K562 (cell line): ENCODE results near the gene KCNK4. TPM values are rescaled to one million over a fixed set of nuclear protein-coding genes. Genes with fewer than 3 reads are reported as not detected.

ENCODE experiments used
- BRD9 ChIP-seq: fragments of 450-650 bp; IDR thresholded peaks from 2 replicates; pipeline ENCODE4 v1.6.1; 2018; ENCODE audit warnings: low read depth; ENCODE audit not compliant: partially characterized antibody
- GATAD2B ChIP-seq: fragments of 450-650 bp; IDR thresholded peaks from 2 replicates; pipeline ENCODE4 v1.6.1; 2017; ENCODE audit warnings: mild to moderate bottlenecking, borderline replicate concordance
- HDAC1 ChIP-seq, 2 experiments: fragments of 450-650 bp; IDR thresholded peaks; 2 replicates each; pipeline ENCODE4 v1.6.1; 2016 to 2017; ENCODE audit warnings: inconsistent platforms in 1 of 2, mild to moderate bottlenecking in 1 of 2, moderate library complexity in 1 of 2
- KLF1 ChIP-seq: fragments of 450-650 bp; IDR thresholded peaks from 2 replicates; pipeline ENCODE4 v1.6.1; 2016; ENCODE audit warnings: missing genetic modification characterization, missing compliant biosample characterization
- MTA1 ChIP-seq: fragments of 450-650 bp; IDR thresholded peaks from 2 replicates; pipeline ENCODE4 v1.6.1; 2017; ENCODE audit warnings: borderline replicate concordance
- NFE2L1 ChIP-seq: fragments of 450-650 bp; IDR thresholded peaks from 2 replicates; pipeline ENCODE4 v1.6.1; 2016; ENCODE audit warnings: missing genetic modification characterization, low read depth, mild to moderate bottlenecking, missing compliant biosample characterization, moderate library complexity, borderline replicate concordance
- POU5F1 ChIP-seq: fragments of 150-350 bp; IDR thresholded peaks from 2 replicates; pipeline ENCODE4 v1.6.1; 2014; ENCODE audit warnings: borderline replicate concordance, low read length, low read depth, mild to moderate bottlenecking; ENCODE audit not compliant: partially characterized antibody
- SMARCA5 ChIP-seq: fragments of 450-650 bp; IDR thresholded peaks from 2 replicates; pipeline ENCODE4 v1.6.1; 2016
- STAT5A ChIP-seq: IDR thresholded peaks from 2 replicates; pipeline ENCODE4 v1.6.1; 2012; ENCODE audit warnings: low read length, inconsistent platforms, borderline replicate concordance
- TEAD2 ChIP-seq: fragments of 450-650 bp; IDR thresholded peaks from 2 replicates; pipeline ENCODE4 v1.6.1; 2016; ENCODE audit warnings: missing genetic modification characterization, control low read depth, missing compliant biosample characterization
- THRAP3 ChIP-seq: fragments of 450-650 bp; IDR thresholded peaks from 2 replicates; pipeline ENCODE4 v1.6.1; 2016; ENCODE audit warnings: mild to moderate bottlenecking, inconsistent platforms, borderline replicate concordance
- ZEB2 ChIP-seq: fragments of 450-650 bp; IDR thresholded peaks from 2 replicates; pipeline ENCODE4 v1.6.1; 2016
- ZNF23 ChIP-seq: fragments of 250-450 bp; sonication (Bioruptor Pico); IDR thresholded peaks from 2 replicates; pipeline ENCODE4 v1.4.0; 2020; ENCODE audit warnings: mild to moderate bottlenecking
- ZNF384 ChIP-seq: IDR thresholded peaks from 2 replicates; pipeline ENCODE4 v1.6.1; 2012; ENCODE audit warnings: low read depth, low read length, improper control_type of control experiment
- polyA plus RNA-seq, 8 experiments: library from polyadenylated mRNA; depleted of rRNA in 4 of 8; stranded (reverse) in 5 of 8; unstranded in 3 of 8; fragments of >200 nt; fragmentation: Nextera tagmentation in 2 of 8; fragmentation: Illumina TruSeq in 1 of 8; extraction: Ambion mirVana in 2 of 8; extraction: Trizol in 1 of 8; gene quantifications; 2 replicates each; pipeline versions ENCODE4 v1.2.1 to v1.2.3, GENCODE V29; 2011 to 2014; ENCODE audit warnings: inconsistent platforms in 1 of 8, missing spikeins in 1 of 8
- total RNA-seq, 7 experiments: library from RNA; depleted of rRNA in 6 of 7; stranded (reverse); fragments of >200 nt in 6 of 7; fragmentation: Illumina TruSeq in 2 of 7; extraction: Trizol in 2 of 7; gene quantifications; 2 replicates each; pipeline versions ENCODE4 v1.2.1 to v1.2.3, GENCODE V29; 2011 to 2021; ENCODE audit warnings: low replicate concordance in 1 of 7
- TF ChIP-seq, protein P1 (sequence below): IDR thresholded peaks from 2 replicates; pipeline ENCODE4 v1.6.1; 2012; ENCODE audit warnings: low read depth, low read length, improper control_type of control experiment, borderline replicate concordance
- TF ChIP-seq, protein P2 (sequence below): fragments of 250-450 bp; sonication (Bioruptor Pico); IDR thresholded peaks from 2 replicates; pipeline ENCODE4 v1.8.0; 2022; ENCODE audit warnings: inconsistent platforms
- TF ChIP-seq, protein P3 (sequence below): sonication (generic); formaldehyde crosslinking; IDR thresholded peaks from 2 replicates; pipeline ENCODE4 v1.8.0; 2022; ENCODE audit warnings: missing genetic modification reagents, mild to moderate bottlenecking, borderline replicate concordance
- TF ChIP-seq, protein P4 (sequence below): fragments of 250-450 bp; sonication (Bioruptor Pico); IDR thresholded peaks from 2 replicates; pipeline ENCODE4 v1.8.0; 2021; ENCODE audit warnings: mild to moderate bottlenecking, moderate library complexity
- TF ChIP-seq, protein P5 (sequence below): fragments of 250-450 bp; sonication (Bioruptor Pico); IDR thresholded peaks from 2 replicates; pipeline ENCODE4 v1.5.0; 2020; ENCODE audit warnings: mild to moderate bottlenecking, borderline replicate concordance

KCNK4 gene
- total and polyA plus RNA-seq, 9 of the 15 experiments (the other 6 are each of a cell fraction or from before 2014, with no cell fraction given) = not detected

DNA sequence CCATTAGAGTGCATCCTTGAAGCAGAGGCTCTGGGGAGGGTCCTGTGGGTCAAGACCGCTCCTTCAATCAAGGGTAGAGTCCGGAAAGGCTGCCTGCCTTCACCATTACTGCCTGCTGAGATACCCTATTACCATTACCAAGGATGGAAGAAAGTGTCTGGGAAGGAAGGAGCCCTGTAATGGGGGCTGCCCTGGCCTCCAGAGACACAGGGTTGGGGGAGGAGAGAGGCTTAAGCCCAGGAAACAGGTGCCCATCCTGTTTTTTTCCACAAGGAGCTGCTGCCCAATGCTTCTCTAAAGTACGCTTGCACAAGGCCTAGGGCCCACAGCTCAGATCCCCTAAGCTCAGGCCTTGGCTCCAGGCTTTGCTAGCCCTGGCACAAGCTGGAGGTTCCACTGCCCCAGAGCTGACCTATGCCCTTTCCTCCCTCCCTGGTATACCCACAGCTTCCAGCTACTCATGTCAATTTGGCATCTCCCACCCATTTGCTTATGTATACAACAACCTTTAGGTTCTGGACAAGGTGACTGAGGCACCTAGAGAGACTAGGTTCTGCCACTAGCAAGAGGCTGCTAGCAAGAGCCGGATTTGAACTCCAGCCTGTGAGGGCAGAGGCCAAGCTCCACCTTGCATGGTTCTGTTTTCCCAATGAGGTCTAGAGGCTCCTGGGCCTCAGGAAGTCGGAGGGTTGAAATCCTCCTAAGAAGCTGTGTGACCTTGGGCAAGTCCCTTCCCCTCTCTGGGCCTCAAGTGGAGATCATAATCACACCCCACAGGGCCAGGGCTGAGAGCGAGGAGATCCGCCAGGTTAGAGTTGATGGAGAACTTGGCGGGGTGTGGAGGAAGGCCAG is 41.3 kb upstream of the KCNK4 start (continued):
- TF ChIP-seq STAT5A (no peak), BRD9 (peak; percentile 84), ZNF384 (no peak), HDAC1 (IDR thresholded peaks at IDR 0.05) (peak; percentile 37 to 74; a peak in 2 of 4 replicates), TEAD2 (tag) (no peak), THRAP3 (no peak), ZNF23 (no peak), POU5F1 (no peak), KLF1 (tag) (no peak), MTA1 (no peak), GATAD2B (no peak), NFE2L1 (tag) (no peak), ZEB2 (no peak), SMARCA5 (peak; percentile 94)
- TF ChIP-seq, protein P1, sequence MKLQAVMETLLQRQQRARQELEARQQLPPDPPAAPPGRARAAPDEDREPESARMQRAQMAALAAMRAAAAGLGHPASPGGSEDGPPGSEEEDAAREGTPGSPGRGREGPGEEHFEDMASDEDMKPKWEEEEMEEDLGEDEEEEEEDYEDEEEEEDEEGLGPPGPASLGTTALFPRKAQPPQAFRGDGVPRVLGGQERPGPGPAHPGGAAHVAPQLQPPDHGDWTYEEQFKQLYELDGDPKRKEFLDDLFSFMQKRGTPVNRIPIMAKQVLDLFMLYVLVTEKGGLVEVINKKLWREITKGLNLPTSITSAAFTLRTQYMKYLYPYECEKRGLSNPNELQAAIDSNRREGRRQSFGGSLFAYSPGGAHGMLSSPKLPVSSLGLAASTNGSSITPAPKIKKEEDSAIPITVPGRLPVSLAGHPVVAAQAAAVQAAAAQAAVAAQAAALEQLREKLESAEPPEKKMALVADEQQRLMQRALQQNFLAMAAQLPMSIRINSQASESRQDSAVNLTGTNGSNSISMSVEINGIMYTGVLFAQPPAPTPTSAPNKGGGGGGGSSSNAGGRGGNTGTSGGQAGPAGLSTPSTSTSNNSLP = no peak
- TF ChIP-seq, protein P2, sequence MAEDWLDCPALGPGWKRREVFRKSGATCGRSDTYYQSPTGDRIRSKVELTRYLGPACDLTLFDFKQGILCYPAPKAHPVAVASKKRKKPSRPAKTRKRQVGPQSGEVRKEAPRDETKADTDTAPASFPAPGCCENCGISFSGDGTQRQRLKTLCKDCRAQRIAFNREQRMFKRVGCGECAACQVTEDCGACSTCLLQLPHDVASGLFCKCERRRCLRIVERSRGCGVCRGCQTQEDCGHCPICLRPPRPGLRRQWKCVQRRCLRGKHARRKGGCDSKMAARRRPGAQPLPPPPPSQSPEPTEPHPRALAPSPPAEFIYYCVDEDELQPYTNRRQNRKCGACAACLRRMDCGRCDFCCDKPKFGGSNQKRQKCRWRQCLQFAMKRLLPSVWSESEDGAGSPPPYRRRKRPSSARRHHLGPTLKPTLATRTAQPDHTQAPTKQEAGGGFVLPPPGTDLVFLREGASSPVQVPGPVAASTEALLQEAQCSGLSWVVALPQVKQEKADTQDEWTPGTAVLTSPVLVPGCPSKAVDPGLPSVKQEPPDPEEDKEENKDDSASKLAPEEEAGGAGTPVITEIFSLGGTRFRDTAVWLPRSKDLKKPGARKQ (CRISPR knock-in tag) = no peak
- TF ChIP-seq, protein P3, sequence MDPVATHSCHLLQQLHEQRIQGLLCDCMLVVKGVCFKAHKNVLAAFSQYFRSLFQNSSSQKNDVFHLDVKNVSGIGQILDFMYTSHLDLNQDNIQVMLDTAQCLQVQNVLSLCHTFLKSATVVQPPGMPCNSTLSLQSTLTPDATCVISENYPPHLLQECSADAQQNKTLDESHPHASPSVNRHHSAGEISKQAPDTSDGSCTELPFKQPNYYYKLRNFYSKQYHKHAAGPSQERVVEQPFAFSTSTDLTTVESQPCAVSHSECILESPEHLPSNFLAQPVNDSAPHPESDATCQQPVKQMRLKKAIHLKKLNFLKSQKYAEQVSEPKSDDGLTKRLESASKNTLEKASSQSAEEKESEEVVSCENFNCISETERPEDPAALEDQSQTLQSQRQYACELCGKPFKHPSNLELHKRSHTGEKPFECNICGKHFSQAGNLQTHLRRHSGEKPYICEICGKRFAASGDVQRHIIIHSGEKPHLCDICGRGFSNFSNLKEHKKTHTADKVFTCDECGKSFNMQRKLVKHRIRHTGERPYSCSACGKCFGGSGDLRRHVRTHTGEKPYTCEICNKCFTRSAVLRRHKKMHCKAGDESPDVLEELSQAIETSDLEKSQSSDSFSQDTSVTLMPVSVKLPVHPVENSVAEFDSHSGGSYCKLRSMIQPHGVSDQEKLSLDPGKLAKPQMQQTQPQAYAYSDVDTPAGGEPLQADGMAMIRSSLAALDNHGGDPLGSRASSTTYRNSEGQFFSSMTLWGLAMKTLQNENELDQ (CRISPR knock-in tag) = no peak
- TF ChIP-seq, protein P4, sequence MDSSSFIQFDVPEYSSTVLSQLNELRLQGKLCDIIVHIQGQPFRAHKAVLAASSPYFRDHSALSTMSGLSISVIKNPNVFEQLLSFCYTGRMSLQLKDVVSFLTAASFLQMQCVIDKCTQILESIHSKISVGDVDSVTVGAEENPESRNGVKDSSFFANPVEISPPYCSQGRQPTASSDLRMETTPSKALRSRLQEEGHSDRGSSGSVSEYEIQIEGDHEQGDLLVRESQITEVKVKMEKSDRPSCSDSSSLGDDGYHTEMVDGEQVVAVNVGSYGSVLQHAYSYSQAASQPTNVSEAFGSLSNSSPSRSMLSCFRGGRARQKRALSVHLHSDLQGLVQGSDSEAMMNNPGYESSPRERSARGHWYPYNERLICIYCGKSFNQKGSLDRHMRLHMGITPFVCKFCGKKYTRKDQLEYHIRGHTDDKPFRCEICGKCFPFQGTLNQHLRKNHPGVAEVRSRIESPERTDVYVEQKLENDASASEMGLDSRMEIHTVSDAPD = no peak
- TF ChIP-seq, protein P5, sequence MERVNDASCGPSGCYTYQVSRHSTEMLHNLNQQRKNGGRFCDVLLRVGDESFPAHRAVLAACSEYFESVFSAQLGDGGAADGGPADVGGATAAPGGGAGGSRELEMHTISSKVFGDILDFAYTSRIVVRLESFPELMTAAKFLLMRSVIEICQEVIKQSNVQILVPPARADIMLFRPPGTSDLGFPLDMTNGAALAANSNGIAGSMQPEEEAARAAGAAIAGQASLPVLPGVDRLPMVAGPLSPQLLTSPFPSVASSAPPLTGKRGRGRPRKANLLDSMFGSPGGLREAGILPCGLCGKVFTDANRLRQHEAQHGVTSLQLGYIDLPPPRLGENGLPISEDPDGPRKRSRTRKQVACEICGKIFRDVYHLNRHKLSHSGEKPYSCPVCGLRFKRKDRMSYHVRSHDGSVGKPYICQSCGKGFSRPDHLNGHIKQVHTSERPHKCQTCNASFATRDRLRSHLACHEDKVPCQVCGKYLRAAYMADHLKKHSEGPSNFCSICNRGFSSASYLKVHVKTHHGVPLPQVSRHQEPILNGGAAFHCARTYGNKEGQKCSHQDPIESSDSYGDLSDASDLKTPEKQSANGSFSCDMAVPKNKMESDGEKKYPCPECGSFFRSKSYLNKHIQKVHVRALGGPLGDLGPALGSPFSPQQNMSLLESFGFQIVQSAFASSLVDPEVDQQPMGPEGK (CRISPR knock-in tag) = no peak
